Daoy (cell line): ENCODE measurements around the gene MRPS33. TPM values are rescaled to one million over a fixed set of nuclear protein-coding genes. Genes with fewer than 3 reads are reported as not detected.
"Not testable (repeated sequence)": the region's sequence is repeated elsewhere in the genome, so short reads cannot be mapped to it uniquely, and the experiment has no call there.

Source experiments
- DNase-seq: peaks from one replicate; pipeline ENCODE4 v3.0.0-alpha.2; 2015; ENCODE audit warnings: low read depth
- total RNA-seq: library from RNA; depleted of rRNA; stranded (reverse); fragments of >200 nt; shearing (Covaris generic); gene quantifications from 2 replicates; pipeline ENCODE4 v1.2.3, GENCODE V29; 2014

MRPS33 gene
- total RNA-seq, 1 experiment from 2014 or later: 49.5 TPM

DNA sequence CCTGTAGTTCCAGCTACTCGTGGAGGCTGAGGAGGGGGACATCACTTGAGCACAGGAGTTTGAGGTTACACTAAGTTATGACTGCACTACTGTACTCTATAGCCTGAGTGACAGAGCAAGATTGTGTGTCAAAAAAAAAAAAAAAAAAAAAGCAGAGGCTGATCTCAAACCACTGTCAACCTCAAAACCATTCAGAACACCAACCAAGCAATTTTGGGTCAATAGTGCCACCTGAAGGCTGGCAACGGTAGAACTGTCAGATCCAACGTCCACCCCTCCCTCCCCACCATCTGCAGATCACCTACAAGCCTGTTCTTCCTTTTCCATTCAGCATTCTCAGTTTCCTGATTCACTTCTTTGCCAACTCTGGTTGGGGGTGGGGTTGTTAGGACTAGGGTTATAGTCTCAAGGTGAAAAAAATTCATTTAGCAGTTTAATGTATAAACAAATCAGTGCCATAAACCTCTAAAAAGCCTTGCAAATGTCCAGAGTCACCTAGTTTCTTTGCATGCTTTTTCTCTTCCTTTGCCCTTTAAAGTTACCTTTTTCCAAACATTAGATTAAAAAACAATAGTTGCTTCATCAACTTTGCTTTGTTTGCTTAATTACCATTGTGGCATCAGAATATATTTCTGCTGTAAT is 2.6 kb downstream of the MRPS33 start:
- peak; percentile 62 for DNase-seq

DNA sequence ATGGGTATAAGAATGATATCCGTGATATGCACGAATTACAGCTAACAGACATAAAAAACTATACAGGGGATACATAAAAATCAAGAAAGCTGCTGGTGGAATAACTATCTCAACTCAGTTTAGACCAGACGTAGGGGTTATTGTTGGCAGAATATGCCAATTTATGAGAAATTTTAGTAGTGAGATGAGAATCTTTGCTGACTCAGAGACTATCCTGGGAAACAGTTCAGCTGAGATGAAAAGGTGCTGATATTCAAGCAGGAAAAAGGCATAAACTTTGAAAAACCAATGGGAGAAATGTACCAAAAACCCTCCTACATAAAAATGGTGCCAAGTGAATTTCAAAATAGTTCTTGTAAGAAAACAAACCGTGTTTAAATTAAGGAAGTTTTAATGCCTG is 3.3 kb downstream of the MRPS33 start:
- no peak for DNase-seq

- no peak for DNase-seq
Observed at GRCh38 chr7:141003172-141004065, 11.3 kb downstream of the MRPS33 start.

DNA sequence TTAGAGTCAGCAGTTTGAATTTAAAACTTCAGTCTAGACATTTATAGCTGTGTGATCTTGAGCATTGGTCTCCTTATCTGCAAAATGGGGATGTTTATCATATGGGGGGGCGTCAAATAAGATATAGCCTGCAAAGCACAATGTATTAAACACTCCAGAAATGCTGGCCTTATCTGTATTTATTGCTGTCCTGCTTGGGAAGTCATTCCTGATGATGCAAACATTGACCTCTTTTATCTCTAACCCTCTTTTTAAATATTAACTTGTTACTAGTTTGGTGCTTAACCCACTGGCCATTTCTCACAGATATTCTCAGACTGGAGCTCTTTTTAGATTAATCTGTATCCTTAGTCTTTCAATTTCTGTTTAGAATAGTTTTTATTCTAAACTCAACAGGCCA is 13.2 kb downstream of the MRPS33 start:
- no peak for DNase-seq

DNA sequence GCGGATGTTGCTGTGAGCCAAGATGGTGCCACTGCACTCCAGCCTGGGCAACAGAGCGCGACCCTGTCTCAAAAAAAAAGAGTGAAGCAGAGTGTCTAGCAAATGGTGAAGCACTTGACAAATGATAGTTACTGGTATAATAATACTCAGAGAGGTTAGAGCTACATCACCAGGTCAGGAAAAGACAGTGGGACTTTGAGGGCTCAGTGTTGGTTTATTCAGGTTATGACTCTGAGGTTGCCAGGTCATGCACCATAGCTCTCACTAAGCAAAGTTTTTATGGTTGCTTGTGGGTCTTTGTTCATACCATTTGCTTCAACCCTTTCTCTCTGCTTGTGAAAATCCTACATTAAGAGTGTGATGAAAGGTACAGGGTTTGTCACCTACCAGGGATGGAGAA is 13.6 kb downstream of the MRPS33 start:
- no peak for DNase-seq

- no peak for DNase-seq
Observed at GRCh38 chr7:140998715-140999114, 16.0 kb downstream of the MRPS33 start.

DNA sequence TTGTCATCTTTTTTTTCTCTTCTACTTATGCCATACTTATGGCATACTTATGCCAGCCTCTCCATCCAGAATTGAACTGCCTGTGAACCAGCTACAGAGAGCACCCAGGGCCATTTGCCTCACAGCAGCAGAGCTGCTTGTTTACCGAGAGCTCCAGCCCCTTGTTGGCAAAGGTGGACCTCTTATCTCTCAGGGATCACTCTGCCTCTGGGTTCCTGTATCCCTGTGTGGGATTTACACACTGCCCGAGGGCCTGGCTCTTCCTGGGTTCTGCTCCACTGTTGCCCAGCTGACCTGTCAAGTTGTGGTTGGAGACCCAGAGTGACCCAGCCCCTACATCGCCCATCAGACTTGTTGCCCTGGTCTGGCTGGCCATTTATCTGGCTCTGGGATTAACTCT is 22.3 kb downstream of the MRPS33 start:
- DNase-seq: no peak

DNA sequence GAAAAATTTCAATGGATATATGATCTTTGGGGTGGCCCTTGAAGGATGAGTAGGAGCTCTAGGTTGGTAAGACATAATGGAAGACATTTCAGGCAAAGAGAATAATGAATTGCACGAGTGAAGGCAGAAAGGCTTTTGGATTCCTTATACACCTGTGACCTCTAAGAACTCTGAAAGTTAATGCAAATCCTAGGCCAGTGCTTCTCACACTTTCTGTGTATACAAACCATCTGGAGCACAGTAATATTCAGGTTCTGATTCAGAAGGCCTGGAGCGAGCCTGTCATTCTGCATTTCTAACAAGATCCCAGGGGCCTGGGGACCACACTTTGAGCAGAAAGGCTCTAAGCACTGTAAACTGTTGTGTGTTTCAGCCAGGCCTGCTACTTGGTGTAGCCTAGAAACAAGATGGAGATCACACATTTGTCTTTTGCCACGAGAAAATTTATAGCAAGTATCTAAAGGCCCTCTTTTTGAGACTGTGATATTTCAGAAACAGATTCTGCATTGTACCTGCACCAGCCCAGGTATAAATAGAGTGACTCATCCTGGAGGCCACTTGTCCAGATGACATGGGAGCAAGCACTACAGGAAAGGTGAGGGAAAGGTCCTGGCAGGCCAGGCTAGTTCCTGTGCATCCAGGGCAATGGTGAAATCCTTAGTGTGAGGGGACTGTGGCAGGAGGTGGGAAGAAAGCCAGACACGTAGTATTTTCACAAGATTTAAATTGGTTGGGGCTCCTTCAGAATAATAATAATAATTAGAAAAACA is 24.4 kb downstream of the MRPS33 start:
- DNase-seq: no peak

DNA sequence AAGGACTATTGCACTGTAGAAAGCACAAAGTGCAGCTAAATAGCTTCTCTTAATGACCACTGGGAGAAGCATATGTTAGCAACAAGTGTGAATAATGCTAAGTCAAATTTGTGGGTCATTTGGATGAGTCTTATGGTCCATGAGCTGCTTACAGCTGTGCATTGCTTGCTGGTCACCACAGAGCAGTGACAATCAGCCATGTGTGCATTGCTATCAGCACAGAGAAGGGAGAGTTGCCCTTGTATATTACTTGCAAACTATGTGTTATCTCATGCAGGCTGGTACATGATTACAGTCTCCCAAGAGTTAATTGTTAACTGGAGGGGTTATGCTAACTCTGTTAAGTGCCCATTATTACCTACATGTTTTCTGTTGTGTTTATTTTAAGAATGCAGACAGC is 25.7 kb downstream of the MRPS33 start:
- no peak for DNase-seq

DNA sequence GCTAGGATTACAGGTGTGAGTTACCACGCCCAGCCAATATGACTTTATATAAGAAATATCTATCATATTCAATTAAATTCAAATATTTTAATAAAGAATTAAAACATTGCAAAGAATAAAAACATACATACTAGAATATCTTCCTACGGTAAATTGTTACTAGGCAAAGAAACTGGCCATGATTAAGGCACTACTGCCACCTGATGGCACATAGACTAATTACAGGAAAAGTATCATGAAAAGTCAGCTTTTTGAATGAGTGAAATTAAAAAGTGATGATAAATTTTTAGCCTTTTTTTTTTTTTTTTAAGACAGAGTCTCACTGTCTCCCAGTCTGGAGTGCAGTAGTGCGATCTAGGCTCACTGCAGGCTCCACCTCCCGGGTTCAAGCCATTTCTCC is 30.9 kb downstream of the MRPS33 start:
- DNase-seq: no peak

- DNase-seq: no peak
Observed at GRCh38 chr7:140982508-140982907, 32.2 kb downstream of the MRPS33 start.

DNA sequence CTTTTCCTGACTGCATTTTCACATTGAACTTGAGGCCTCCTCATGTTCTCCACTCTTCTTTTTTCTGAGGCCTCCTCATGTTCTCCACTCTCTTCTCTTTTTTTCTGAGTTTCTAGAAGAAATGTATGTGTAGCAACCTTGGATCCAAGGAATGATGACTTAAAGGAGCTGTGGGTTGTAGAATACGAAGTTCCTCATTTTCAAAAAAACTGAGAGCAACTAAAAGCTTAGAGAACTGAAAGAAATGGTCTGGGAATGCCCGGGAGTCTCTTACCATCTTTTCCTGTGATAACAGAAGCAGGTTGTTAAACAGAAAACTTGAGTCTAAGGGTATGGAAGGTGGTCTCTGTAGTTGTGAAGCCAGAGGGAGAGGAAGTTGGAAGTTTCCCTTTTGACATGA is 32.8 kb downstream of the MRPS33 start:
- no peak for DNase-seq

DNA sequence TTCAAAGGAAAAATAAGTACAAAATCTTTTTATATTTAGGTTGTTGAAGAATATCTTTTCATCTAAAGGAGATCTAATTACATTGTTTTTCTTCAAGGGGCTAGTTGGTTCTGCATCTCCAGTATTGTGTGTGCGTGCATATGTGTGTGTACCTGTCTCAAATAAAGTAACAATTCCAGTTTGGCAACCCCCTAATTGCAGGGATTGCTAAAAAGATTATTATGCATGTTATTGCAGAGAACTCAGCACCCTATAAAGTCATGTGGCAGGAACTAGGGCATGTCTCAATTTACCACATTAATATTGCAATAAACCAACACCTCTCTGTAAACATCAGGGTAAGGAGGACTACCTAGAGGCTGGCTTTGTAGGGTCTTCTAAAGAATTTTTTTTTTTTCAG is 37.0 kb downstream of the MRPS33 start:
- DNase-seq: no peak

DNA sequence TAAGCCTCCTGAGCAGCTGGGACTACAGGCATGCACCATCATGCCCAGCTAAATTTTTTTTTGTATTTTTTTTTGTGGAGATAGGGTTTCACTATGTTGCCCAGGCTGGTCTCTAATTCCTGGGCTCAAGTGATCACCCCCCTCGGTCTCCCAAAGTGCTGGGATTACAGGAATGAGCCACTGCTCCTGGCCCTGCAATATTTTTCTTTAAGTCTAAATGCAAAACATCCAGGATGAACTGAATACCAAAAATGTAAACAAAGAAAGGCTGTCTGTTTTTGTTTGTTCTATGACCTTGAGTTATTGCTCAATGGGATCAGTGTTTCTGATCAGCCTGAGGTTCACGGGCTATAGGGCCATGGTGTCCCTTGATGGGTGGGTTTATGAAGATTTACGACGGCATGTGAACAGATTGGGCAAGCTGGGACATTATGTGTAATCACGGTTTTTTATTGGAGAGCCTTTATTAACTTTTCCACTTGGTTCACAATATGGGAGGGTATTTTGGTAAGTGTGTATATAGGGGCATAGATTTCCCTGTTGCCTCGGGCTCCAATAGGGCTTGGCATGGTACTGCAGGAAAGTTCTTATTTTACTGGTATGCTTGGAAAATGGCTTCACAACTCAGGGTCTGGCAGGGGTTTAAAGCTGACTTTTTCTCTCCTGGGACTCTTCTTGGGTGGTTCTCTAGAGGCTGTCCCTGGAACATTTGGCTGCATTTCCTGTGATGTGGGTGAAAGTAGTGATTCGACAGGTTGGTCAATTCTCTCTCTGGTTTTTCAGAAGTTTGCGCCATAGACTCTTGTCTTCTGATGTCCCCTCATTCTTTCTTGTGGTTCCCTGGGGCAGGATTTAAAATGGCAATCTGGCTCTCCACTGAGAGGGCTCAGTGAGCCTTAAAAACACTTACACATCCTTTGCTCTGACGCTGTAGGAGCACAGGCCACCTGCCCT is 41.6 kb downstream of the MRPS33 start:
- no peak for DNase-seq

GRCh38 chr7:140972344-140972743 is 42.4 kb downstream of the MRPS33 start:
- DNase-seq: no peak

DNA sequence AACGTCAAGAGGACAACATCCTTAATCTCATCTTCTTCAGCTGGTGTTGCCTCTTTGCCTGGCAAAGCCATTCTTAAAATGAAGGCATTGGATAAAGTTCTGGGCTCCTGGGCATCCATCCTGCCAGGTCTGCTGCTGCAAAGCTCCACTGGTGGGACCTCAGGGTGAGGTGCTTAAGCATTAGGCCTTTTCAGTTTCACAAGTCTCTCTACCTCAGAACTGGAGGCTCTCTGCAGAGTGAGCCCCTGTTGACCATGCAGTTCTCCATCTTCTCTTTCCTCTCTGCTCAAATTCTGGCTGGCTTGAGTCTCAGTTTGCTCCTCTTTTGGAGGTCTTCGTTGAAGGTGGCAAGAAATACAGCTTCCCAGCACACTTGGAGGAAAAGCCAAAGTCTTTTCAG is 47.3 kb downstream of the MRPS33 start:
- no peak for DNase-seq

GRCh38 chr7:140966561-140967233 is 48.1 kb downstream of the MRPS33 start:
- no peak for DNase-seq

- no peak for DNase-seq
Observed at GRCh38 chr7:140961117-140961516, 53.6 kb downstream of the MRPS33 start.

DNA sequence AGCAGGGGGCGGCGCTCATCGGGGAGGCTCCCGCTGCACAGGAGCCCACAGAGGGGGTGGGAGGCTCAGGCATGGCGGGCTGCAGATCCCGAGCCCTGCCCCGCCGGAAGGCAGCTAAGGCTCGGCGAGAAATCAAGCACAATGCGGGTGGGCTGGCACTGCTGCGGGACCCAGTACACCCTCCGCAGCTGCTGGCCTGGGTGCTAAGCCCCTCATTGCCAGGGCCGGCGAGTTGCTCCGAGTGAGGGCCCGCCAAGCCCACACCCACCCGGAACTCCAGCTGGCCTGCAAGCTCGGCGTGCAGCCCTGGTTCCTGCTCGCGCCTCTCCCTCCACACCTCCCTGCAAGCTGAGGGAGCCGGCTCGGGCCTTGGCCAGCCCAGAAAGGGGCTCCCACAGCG is 57.8 kb downstream of the MRPS33 start:
- not testable (repeated sequence) for DNase-seq
